ENCODE data around the gene ADAMTS2. TPM values are rescaled to one million over a fixed set of nuclear protein-coding genes. Genes with fewer than 3 reads are reported as not detected.
A peak's percentile ranks its signal among the peaks of the same experiment; 100 is the strongest.

The ADAMTS2 gene
- total and polyA plus RNA-seq, 2 donors from 2014 or later, result 2.0 to 13.6 TPM

DNA sequence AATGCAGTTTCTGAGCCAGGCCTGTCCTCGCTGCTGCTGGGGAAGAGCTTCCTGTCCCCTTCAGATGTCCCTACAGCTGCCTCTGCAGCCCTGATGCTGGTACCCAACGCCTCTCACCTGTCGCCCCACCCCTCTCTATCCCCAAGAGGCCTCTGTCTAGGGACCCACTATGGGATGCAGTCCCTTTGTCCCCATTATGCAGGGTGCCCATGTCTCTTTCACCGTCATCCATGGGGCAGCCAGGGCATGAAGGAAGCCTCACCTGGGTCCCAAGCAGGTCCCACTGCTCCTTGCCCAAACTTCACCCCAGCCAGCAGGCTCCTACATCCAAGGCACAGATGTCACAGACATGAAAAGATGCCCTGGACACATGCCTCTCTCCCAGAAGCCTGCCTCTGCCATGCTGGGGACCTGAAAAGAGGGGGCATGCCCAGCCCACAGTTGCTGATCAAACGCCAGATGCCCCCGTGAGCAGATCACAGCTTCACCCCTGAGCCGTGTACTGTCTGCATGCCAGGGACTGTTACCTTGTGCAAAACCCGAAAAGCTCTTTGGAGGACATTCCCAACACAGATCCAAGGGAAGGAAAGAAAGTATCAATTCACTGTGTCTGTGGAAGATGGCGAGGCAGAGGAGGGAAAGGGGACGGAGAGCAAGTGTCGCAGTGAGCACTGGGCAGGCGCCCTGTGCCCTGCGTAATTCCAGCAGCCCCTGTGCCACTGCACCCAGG lies 81.0 kb downstream of the ADAMTS2 start:
- Histone ChIP-seq H3K9me3 (ENCODE audit: control insufficient read depth in 2 of 3, insufficient read depth in 1 of 3, low read length in 3 of 3) (no peaks in the 10 kb centered on the region), H3K27me3 (ENCODE audit: control insufficient read depth, insufficient read depth, low read length) (no peaks in the 10 kb centered on the region), H3K4me1 (ENCODE audit: control insufficient read depth in 2 of 3, insufficient read depth in 2 of 3, low read depth in 1 of 3, low read length in 3 of 3) (peaks cover 0 to 9% (median 0%) of the 10 kb centered on the region in 3 donors), H3K4me3 (ENCODE audit: low read length in 3 of 3) (no peak overlapping the region), H3K36me3 (ENCODE audit: control insufficient read depth in 2 of 3, insufficient read depth in 3 of 3, low read length in 3 of 3) (no peaks in the 10 kb centered on the region), H3K9ac (ENCODE audit: low read length in 3 of 3) (no peak overlapping the region), H3K27ac (ENCODE audit: low read depth in 2 of 2, low read length in 2 of 2) (no peak overlapping the region)
- intact Hi-C loops (cut with DNase I), result no loop called here
- FAIRE-seq, result no peak
- DNase-seq, result peak in 1 of 5 donors; percentile 45
- TF ChIP-seq, protein P1, sequence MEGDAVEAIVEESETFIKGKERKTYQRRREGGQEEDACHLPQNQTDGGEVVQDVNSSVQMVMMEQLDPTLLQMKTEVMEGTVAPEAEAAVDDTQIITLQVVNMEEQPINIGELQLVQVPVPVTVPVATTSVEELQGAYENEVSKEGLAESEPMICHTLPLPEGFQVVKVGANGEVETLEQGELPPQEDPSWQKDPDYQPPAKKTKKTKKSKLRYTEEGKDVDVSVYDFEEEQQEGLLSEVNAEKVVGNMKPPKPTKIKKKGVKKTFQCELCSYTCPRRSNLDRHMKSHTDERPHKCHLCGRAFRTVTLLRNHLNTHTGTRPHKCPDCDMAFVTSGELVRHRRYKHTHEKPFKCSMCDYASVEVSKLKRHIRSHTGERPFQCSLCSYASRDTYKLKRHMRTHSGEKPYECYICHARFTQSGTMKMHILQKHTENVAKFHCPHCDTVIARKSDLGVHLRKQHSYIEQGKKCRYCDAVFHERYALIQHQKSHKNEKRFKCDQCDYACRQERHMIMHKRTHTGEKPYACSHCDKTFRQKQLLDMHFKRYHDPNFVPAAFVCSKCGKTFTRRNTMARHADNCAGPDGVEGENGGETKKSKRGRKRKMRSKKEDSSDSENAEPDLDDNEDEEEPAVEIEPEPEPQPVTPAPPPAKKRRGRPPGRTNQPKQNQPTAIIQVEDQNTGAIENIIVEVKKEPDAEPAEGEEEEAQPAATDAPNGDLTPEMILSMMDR (IDR thresholded peaks at IDR 0.05; ENCODE audit: borderline replicate concordance, extremely low read depth, insufficient read depth), result no peak

DNA sequence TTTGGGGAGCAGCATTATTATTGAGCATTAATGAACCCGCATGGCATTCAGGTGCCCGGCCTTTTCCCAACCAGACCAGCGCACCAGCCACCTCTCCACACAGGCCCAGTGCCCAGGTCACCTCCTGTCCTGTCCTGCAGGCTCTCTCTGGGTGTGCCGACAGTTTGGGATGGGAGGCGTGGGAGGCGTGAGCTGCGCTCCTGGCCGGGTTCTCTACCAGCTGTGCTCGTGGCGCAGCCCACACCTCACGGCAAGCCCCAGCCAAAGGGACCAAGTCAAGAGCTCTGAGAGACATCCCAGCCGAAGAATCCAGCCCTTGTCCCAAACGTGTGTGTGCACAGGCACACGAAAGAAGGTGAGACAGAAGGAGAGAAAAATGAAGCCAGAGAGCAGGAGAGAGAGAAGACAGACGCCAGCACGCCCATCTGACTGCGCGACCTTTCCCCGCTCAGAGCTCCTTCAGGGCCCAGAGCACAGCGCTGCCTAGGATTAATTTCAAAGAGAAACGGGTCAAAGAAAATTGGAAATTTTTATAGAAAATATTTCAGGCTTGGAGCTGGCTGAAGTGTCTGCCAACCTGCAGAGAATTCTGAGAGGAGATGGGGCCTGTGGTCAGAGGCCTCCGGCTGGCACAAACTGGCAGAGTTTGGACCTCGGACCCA lies 81.7 kb downstream of the ADAMTS2 start:
- Histone ChIP-seq H3K9ac (ENCODE audit: low read length in 3 of 3) (no peak overlapping the region), H3K9me3 (ENCODE audit: control insufficient read depth in 2 of 3, insufficient read depth in 1 of 3, low read length in 3 of 3) (no peaks in the 10 kb centered on the region), H3K27me3 (ENCODE audit: control insufficient read depth, insufficient read depth, low read length) (no peaks in the 10 kb centered on the region), H3K4me3 (ENCODE audit: low read length in 3 of 3) (no peak overlapping the region), H3K27ac (ENCODE audit: low read depth in 2 of 2, low read length in 2 of 2) (no peak overlapping the region), H3K36me3 (ENCODE audit: control insufficient read depth in 2 of 3, insufficient read depth in 3 of 3, low read length in 3 of 3) (no peaks in the 10 kb centered on the region), H3K4me1 (ENCODE audit: control insufficient read depth in 2 of 3, insufficient read depth in 2 of 3, low read depth in 1 of 3, low read length in 3 of 3) (peaks cover 0 to 9% (median 0%) of the 10 kb centered on the region in 3 donors)
- DNase-seq (peak in 2 of 5 donors; percentile 49 to 56), FAIRE-seq (no peak)
- intact Hi-C loops (cut with DNase I), result no loop called here
- TF ChIP-seq, protein P1 (IDR thresholded peaks at IDR 0.05; ENCODE audit: borderline replicate concordance, extremely low read depth, insufficient read depth), result no peak

DNA sequence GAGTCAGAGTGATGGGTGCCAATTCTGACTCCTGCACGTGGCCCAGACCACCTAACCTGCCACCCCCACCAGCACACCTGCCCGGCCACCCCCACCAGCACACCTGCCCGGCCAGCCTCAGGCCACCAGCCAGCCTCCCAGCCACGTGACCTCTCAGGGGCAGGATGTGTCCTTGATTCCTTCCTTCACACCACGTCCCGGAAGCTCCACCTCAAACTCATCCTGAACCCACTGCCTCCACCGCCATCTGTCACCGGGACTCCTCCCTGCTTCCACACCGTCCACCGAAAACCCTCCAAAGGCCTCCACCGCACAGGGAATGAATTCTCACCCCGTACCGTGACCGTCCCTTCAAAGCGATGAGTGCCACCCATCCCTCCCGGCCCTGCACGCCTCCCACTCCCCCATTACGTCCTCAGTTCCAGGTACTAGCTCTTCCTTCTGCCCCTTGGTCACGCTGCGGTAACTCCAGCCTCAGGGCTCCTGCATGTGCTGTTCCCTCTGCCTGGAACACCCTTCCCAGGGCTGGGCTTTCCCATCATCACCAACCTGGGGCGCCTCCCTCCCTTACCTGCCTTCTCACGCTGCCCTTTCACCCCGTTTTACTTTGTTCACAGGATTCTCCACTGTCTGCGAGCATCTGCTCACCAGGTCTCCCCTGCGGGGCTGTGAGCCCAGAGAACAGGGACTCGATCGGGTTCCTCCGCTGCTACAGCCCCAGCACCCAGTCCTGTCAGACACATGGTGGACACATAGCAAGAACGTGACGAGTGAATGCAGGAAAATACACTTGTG lies 82.9 kb downstream of the ADAMTS2 start:
- Histone ChIP-seq H3K4me3 (ENCODE audit: low read length in 3 of 3) (no peak overlapping the region), H3K4me1 (ENCODE audit: control insufficient read depth in 2 of 3, insufficient read depth in 2 of 3, low read depth in 1 of 3, low read length in 3 of 3) (peaks cover 0 to 9% (median 0%) of the 10 kb centered on the region in 3 donors), H3K9me3 (ENCODE audit: control insufficient read depth in 2 of 3, insufficient read depth in 1 of 3, low read length in 3 of 3) (no peaks in the 10 kb centered on the region), H3K27me3 (ENCODE audit: control insufficient read depth, insufficient read depth, low read length) (no peaks in the 10 kb centered on the region), H3K36me3 (ENCODE audit: control insufficient read depth in 2 of 3, insufficient read depth in 3 of 3, low read length in 3 of 3) (no peaks in the 10 kb centered on the region), H3K27ac (ENCODE audit: low read depth in 2 of 2, low read length in 2 of 2) (no peak overlapping the region), H3K9ac (ENCODE audit: low read length in 3 of 3) (no peak overlapping the region)
- DNase-seq (peak in 2 of 5 donors; percentile 32 to 46), FAIRE-seq (no peak)
- TF ChIP-seq, protein P1 (IDR thresholded peaks at IDR 0.05; ENCODE audit: borderline replicate concordance, extremely low read depth, insufficient read depth), result no peak
- intact Hi-C loops (cut with DNase I), result no loop called here

Measured in kidney (tissue), 14 donors.